ENCODE measurements around the gene LYST.
"Not testable (repeated sequence)": the region's sequence is repeated elsewhere in the genome, so short reads cannot be mapped to it uniquely, and the experiment has no call there.

LYST gene

GRCh38 chr1:235635938-235636662 lies 230.6 kb downstream of the LYST start:
- Histone ChIP-seq H3K27me3 (ENCODE audit: control insufficient read depth in 1 of 2, insufficient read depth in 2 of 2, low read length in 2 of 2) (no peaks in the 10 kb centered on the region), H3K9ac (ENCODE audit: low read depth in 1 of 2, low read length in 2 of 2) (no peak overlapping the region), H3K9me3 (ENCODE audit: control insufficient read depth in 1 of 2, low read length in 2 of 2) (no peaks in the 10 kb centered on the region), H3K4me1 (ENCODE audit: control insufficient read depth in 1 of 2, insufficient read depth in 2 of 2, low read length in 2 of 2) (no peaks in the 10 kb centered on the region), H3K27ac (ENCODE audit: low read depth, low read length) (no peak overlapping the region), H3K4me3 (ENCODE audit: low read depth in 1 of 2, low read length in 2 of 2) (no peak overlapping the region), H3K36me3 (ENCODE audit: control insufficient read depth in 1 of 2, insufficient read depth in 2 of 2, low read length in 2 of 2) (no peaks in the 10 kb centered on the region)

GRCh38 chr1:235632506-235633401 lies 234.0 kb downstream of the LYST start:
- Histone ChIP-seq H3K36me3 (ENCODE audit: control insufficient read depth in 1 of 2, insufficient read depth in 2 of 2, low read length in 2 of 2) (no peaks in the 10 kb centered on the region), H3K9ac (ENCODE audit: low read depth in 1 of 2, low read length in 2 of 2) (no peak overlapping the region), H3K4me3 (ENCODE audit: low read depth in 1 of 2, low read length in 2 of 2) (peak overlapping the region; percentile 13 to 23), H3K27ac (ENCODE audit: low read depth, low read length) (no peak overlapping the region), H3K9me3 (ENCODE audit: control insufficient read depth in 1 of 2, low read length in 2 of 2) (no peaks in the 10 kb centered on the region), H3K4me1 (ENCODE audit: control insufficient read depth in 1 of 2, insufficient read depth in 2 of 2, low read length in 2 of 2) (no peaks in the 10 kb centered on the region), H3K27me3 (ENCODE audit: control insufficient read depth in 1 of 2, insufficient read depth in 2 of 2, low read length in 2 of 2) (no peaks in the 10 kb centered on the region)

GRCh38 chr1:235631816-235632215 lies 234.9 kb downstream of the LYST start:
- Histone ChIP-seq H3K27ac (ENCODE audit: low read depth, low read length) (no peak overlapping the region), H3K27me3 (ENCODE audit: control insufficient read depth in 1 of 2, insufficient read depth in 2 of 2, low read length in 2 of 2) (no peaks in the 10 kb centered on the region), H3K4me1 (ENCODE audit: control insufficient read depth in 1 of 2, insufficient read depth in 2 of 2, low read length in 2 of 2) (no peaks in the 10 kb centered on the region), H3K4me3 (ENCODE audit: low read depth in 1 of 2, low read length in 2 of 2) (no peak overlapping the region), H3K36me3 (ENCODE audit: control insufficient read depth in 1 of 2, insufficient read depth in 2 of 2, low read length in 2 of 2) (no peaks in the 10 kb centered on the region), H3K9me3 (ENCODE audit: control insufficient read depth in 1 of 2, low read length in 2 of 2) (no peaks in the 10 kb centered on the region), H3K9ac (ENCODE audit: low read depth in 1 of 2, low read length in 2 of 2) (no peak overlapping the region)

- no peak overlapping the region for H3K4me3 ChIP-seq (ENCODE audit: low read depth in 1 of 2, low read length in 2 of 2)
- no peak overlapping the region for H3K27ac ChIP-seq (ENCODE audit: low read depth, low read length)
- H3K4me1 ChIP-seq (ENCODE audit: control insufficient read depth in 1 of 2, insufficient read depth in 2 of 2, low read length in 2 of 2) = no peaks in the 10 kb centered on the region
- no peaks in the 10 kb centered on the region for H3K36me3 ChIP-seq (ENCODE audit: control insufficient read depth in 1 of 2, insufficient read depth in 2 of 2, low read length in 2 of 2)
- no peaks in the 10 kb centered on the region for H3K9me3 ChIP-seq (ENCODE audit: control insufficient read depth in 1 of 2, low read length in 2 of 2)
- H3K27me3 ChIP-seq (ENCODE audit: control insufficient read depth in 1 of 2, insufficient read depth in 2 of 2, low read length in 2 of 2) = no peaks in the 10 kb centered on the region
- H3K9ac ChIP-seq (ENCODE audit: low read depth in 1 of 2, low read length in 2 of 2) = no peak overlapping the region
These were observed 238.2 kb downstream of the LYST start for GRCh38 chr1:235628316-235629005.

- no peaks in the 10 kb centered on the region for H3K36me3 ChIP-seq (ENCODE audit: control insufficient read depth in 1 of 2, insufficient read depth in 2 of 2, low read length in 2 of 2)
- no peak overlapping the region for H3K27ac ChIP-seq (ENCODE audit: low read depth, low read length)
These were observed 240.9 kb downstream of the LYST start for GRCh38 chr1:235625831-235626230.

GRCh38 chr1:235625340-235625739 lies 241.4 kb downstream of the LYST start:
- Histone ChIP-seq H3K4me1 (ENCODE audit: control insufficient read depth in 1 of 2, insufficient read depth in 2 of 2, low read length in 2 of 2) (peaks cover 0 to 4% of the 10 kb centered on the region in 2 donors), H3K9me3 (ENCODE audit: control insufficient read depth in 1 of 2, low read length in 2 of 2) (no peaks in the 10 kb centered on the region), H3K9ac (ENCODE audit: low read depth in 1 of 2, low read length in 2 of 2) (no peak overlapping the region), H3K27me3 (ENCODE audit: control insufficient read depth in 1 of 2, insufficient read depth in 2 of 2, low read length in 2 of 2) (no peaks in the 10 kb centered on the region), H3K27ac (ENCODE audit: low read depth, low read length) (no peak overlapping the region), H3K4me3 (ENCODE audit: low read depth in 1 of 2, low read length in 2 of 2) (no peak overlapping the region), H3K36me3 (ENCODE audit: control insufficient read depth in 1 of 2, insufficient read depth in 2 of 2, low read length in 2 of 2) (no peaks in the 10 kb centered on the region)

More at GRCh38 chr1:235625831-235626230, 240.9 kb downstream of the LYST start:
- Histone ChIP-seq H3K27me3 (ENCODE audit: control insufficient read depth in 1 of 2, insufficient read depth in 2 of 2, low read length in 2 of 2) (no peaks in the 10 kb centered on the region), H3K4me3 (ENCODE audit: low read depth in 1 of 2, low read length in 2 of 2) (no peak overlapping the region), H3K4me1 (ENCODE audit: control insufficient read depth in 1 of 2, insufficient read depth in 2 of 2, low read length in 2 of 2) (peaks cover 0 to 4% of the 10 kb centered on the region in 2 donors), H3K9me3 (ENCODE audit: control insufficient read depth in 1 of 2, low read length in 2 of 2) (no peaks in the 10 kb centered on the region), H3K9ac (ENCODE audit: low read depth in 1 of 2, low read length in 2 of 2) (no peak overlapping the region)

- Histone ChIP-seq H3K27me3 (ENCODE audit: control insufficient read depth in 1 of 2, insufficient read depth in 2 of 2, low read length in 2 of 2) (no peaks in the 10 kb centered on the region), H3K9me3 (ENCODE audit: control insufficient read depth in 1 of 2, low read length in 2 of 2) (no peaks in the 10 kb centered on the region), H3K36me3 (ENCODE audit: control insufficient read depth in 1 of 2, insufficient read depth in 2 of 2, low read length in 2 of 2) (no peaks in the 10 kb centered on the region), H3K4me3 (ENCODE audit: low read depth in 1 of 2, low read length in 2 of 2) (no peak overlapping the region), H3K9ac (ENCODE audit: low read depth in 1 of 2, low read length in 2 of 2) (no peak overlapping the region), H3K27ac (ENCODE audit: low read depth, low read length) (no peak overlapping the region), H3K4me1 (ENCODE audit: control insufficient read depth in 1 of 2, insufficient read depth in 2 of 2, low read length in 2 of 2) (peaks cover 0 to 4% of the 10 kb centered on the region in 2 donors)
These were observed 241.9 kb downstream of the LYST start for GRCh38 chr1:235624721-235625333.

- Histone ChIP-seq H3K4me1 (ENCODE audit: control insufficient read depth in 1 of 2, insufficient read depth in 2 of 2, low read length in 2 of 2) (peaks cover 0 to 4% of the 10 kb centered on the region in 2 donors), H3K27me3 (ENCODE audit: control insufficient read depth in 1 of 2, insufficient read depth in 2 of 2, low read length in 2 of 2) (no peaks in the 10 kb centered on the region), H3K9ac (ENCODE audit: low read depth in 1 of 2, low read length in 2 of 2) (no peak overlapping the region), H3K36me3 (ENCODE audit: control insufficient read depth in 1 of 2, insufficient read depth in 2 of 2, low read length in 2 of 2) (no peaks in the 10 kb centered on the region), H3K27ac (ENCODE audit: low read depth, low read length) (no peak overlapping the region), H3K4me3 (ENCODE audit: low read depth in 1 of 2, low read length in 2 of 2) (no peak overlapping the region), H3K9me3 (ENCODE audit: control insufficient read depth in 1 of 2, low read length in 2 of 2) (no peaks in the 10 kb centered on the region)
These were observed 243.5 kb downstream of the LYST start for GRCh38 chr1:235622936-235623779.

GRCh38 chr1:235619149-235619548 lies 247.6 kb downstream of the LYST start:
- H3K9me3 ChIP-seq (ENCODE audit: control insufficient read depth in 1 of 2, low read length in 2 of 2); H3K9ac ChIP-seq (ENCODE audit: low read depth in 1 of 2, low read length in 2 of 2); H3K27me3 ChIP-seq (ENCODE audit: control insufficient read depth in 1 of 2, insufficient read depth in 2 of 2, low read length in 2 of 2); H3K36me3 ChIP-seq (ENCODE audit: control insufficient read depth in 1 of 2, insufficient read depth in 2 of 2, low read length in 2 of 2); H3K4me3 ChIP-seq (ENCODE audit: low read depth in 1 of 2, low read length in 2 of 2); H3K4me1 ChIP-seq (ENCODE audit: control insufficient read depth in 1 of 2, insufficient read depth in 2 of 2, low read length in 2 of 2); H3K27ac ChIP-seq (ENCODE audit: low read depth, low read length): not testable (repeated sequence)
